HG02610 (cell line): ENCODE data around the gene SRP72.
"Not testable (repeated sequence)": the region's sequence is repeated elsewhere in the genome, so short reads cannot be mapped to it uniquely, and the experiment has no call there.

Experiments used
- ATAC-seq: cut with Tn5 transposase; IDR thresholded peaks from one replicate; pipeline ENCODE4 v1.9.1; 2021; ENCODE audit warnings: mild to moderate bottlenecking, moderate library complexity; ENCODE audit not compliant: unreplicated experiment

SRP72 gene

GRCh38 chr4:56465599-56466295 is 1.7 kb upstream of the SRP72 start:
- no peak for ATAC-seq

DNA sequence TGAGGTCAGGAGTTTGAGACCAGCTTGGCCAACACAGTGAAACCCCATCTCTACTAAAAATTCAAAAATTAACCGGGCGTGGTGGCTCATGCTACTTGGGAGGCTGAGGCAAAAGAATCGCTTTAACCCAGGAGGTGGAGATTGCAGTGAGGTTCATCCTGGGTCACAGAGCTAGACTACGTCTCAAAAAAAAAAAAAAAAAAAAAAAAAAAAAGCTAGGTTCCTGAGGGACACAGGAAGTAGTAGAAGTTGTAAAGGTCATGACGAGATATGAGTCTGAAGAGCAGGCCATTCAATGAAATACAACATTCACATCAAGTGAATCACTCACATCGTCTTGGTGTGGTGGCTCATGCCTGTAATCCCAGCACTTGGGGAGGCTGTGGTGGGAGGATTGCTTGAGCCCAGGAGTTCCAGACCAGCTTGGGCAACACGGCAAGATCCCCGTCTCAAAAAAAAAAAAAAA is 1.1 kb upstream of the SRP72 start:
- not testable (repeated sequence) for ATAC-seq

- no peak for ATAC-seq
Measured at GRCh38 chr4:56466910-56467283, 520 bp upstream of the SRP72 start.

DNA sequence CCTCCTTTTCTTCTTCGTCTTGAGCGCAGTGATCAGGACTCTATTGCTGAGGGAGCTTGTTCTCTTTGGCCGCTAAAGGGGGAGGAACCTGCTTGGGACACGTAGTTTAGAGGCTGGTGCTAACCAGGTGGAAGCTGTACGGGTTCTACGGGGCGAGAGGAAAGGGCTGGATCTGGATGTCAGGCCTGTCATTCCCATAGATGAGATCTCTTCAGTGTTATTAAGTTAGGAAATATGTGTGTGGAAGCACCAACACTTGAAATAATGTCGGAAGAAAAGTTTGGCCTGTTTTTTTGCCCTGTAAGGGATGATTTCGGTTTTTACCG is 643 bp downstream of the SRP72 start:
- peak; percentile 46 for ATAC-seq

GRCh38 chr4:56469489-56470210 is 2.2 kb downstream of the SRP72 start:
- no peak for ATAC-seq

DNA sequence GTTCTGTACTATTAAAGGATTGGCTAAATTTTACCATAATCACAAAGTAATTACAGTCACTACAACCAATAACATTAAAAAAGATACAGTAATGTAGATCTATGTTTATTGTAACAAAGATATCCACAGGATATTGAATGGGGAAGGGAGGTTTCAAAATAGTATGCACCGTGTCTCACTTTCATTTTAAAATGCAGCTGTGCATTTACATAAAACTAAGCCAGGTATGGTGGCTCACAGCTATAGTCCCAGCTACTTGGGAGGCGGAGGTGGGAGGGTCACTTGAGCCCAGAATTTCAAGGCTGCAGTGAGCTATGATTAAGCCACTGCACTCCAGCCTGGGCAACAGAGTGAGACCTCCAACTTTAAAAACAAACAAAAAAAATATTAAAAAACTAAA is 8.5 kb downstream of the SRP72 start:
- ATAC-seq: peak; percentile 79

- ATAC-seq: no peak
Measured at GRCh38 chr4:56477192-56477702, 9.8 kb downstream of the SRP72 start.

DNA sequence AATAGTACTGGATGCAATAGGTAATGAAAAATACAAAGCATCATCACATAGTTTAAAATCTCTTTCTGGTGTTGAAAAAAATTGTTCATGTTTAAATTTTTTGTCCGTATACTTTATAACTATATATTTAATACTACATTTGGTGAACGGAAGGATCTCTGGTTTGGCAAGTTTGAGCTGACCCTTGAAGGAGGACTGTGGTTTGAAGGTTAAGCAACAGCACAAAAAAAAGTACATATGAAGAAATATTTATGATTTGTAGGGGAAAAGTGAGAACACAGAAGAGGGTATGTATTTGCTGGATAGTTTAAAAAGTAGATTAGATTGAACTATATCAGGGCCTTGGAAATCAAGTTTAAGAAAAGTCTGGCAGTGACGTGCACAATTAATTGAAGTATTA is 13.3 kb downstream of the SRP72 start:
- no peak for ATAC-seq

GRCh38 chr4:56496241-56496640 is 28.8 kb downstream of the SRP72 start:
- ATAC-seq: no peak

GRCh38 chr4:56505269-56506130 is 38.1 kb downstream of the SRP72 start, which contains the start of gene ARL9:
TSS of gene ARL9 (plus strand) at chr4:56505791. CDS start at chr4:56505863, 72 bp downstream.
- peak; percentile 69 for ATAC-seq

DNA sequence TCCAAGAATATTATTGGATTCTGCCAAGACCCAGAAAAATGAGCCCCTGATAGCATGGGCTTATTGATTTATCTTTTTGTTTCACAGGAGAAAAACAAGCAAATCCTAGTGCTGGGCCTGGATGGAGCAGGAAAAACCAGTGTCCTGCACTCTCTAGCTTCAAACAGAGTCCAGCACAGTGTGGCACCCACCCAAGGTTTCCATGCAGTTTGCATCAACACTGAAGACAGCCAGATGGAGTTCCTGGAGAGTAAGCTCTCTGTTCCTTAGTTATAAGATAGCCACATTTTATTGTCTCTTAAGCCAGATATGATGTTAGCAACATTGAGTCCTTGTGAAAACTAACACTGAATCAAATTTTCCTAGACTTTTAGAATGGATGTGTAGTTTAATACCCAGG is 43.7 kb downstream of the SRP72 start:
- no peak for ATAC-seq

GRCh38 chr4:56512166-56512565 is 44.7 kb downstream of the SRP72 start:
- ATAC-seq: no peak

GRCh38 chr4:56513517-56513916 is 46.1 kb downstream of the SRP72 start:
- ATAC-seq: no peak

GRCh38 chr4:56530269-56531148 is 63.1 kb downstream of the SRP72 start:
- peak; percentile 90 for ATAC-seq

- ATAC-seq: no peak
Measured at GRCh38 chr4:56531149-56531770, 63.8 kb downstream of the SRP72 start.

GRCh38 chr4:56531823-56532222 is 64.4 kb downstream of the SRP72 start:
- ATAC-seq: no peak

- ATAC-seq: no peak
Measured at GRCh38 chr4:56532239-56532638, 64.8 kb downstream of the SRP72 start.

DNA sequence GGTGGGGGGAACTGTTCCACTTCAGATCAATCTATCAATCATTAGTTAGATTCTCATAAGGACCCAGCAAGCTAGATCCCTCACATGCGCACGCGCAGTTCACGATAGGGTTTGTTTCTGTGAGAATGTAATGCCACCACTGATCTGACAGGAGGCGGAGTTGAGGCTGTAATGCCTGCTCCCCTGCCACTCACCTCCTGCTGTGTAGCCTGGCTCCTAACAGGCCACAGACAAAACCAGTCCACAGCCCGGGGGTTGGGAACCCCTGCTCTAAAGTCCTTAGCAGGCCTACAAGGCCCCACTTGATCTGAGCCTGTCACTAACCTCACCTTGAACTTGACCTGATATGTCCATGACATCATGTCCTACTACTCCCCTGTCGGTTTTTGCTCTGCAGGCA is 68.5 kb downstream of the SRP72 start:
- no peak for ATAC-seq

GRCh38 chr4:56537147-56537546 is 69.7 kb downstream of the SRP72 start:
- no peak for ATAC-seq

DNA sequence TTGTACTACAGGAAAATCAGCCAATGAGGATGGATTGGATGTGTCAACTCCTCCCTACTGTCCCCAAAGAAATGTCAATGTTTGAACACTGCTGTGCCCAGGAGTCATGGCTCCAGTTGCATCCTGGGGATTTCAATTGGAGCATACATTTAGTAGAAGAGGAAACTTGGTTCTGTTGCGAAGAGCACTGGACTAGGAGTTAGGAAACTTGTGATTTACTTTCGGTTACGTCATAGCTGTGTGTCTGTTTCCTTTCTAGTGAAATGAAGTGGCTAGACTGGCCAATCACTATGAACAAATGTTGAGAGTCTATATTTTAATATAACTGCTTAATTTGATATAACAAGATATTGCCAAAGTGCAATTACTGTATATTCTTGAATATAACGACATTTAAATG is 73.4 kb downstream of the SRP72 start:
- no peak for ATAC-seq
